Common myeloid progenitor, CD34-positive (primary cell): ENCODE measurements around the gene PBX2.
"Not testable (repeated sequence)": the region's sequence is repeated elsewhere in the genome, so short reads cannot be mapped to it uniquely, and the experiment has no call there.

Experiments
- CTCF ChIA-PET: fragments of 350-600 bp; sonication (Branson Sonifier 250); formaldehyde crosslinking; loops from one replicate; lab custom pipeline; 2021; ENCODE audit warnings: antibody characterized with exemption; lab: Charles Lee
- POLR2A ChIA-PET: fragments of 350-600 bp; sonication (Branson Sonifier 250); formaldehyde crosslinking; loops from one replicate; lab custom pipeline; 2021; ENCODE audit warnings: antibody characterized with exemption; lab: Charles Lee
- DNase-seq, 3 donors: peaks; one replicate each; pipeline versions ENCODE4 v3.0.0 to v3.0.0-alpha.2; 2013
- H3K27ac ChIP-seq, 2 experiments: 1 replicate in 1 of 2; 2 replicates in 1 of 2; pipeline ENCODE4 v1.7.0; 2013; ENCODE audit warnings: inconsistent platforms in 2 of 2, low read length in 2 of 2, mild to moderate bottlenecking in 2 of 2, low read depth in 1 of 2, moderate library complexity in 1 of 2; ENCODE audit not compliant: severe bottlenecking in 2 of 2, insufficient read depth in 1 of 2, poor library complexity in 1 of 2
- H3K27me3 ChIP-seq, 5 experiments: replicated peaks in 2 of 5; 1 replicate in 3 of 5; 2 replicates in 2 of 5; pipeline versions ENCODE4 v1.6.1 to v1.7.0; 2013; ENCODE audit warnings: low read length in 4 of 5, mild to moderate bottlenecking in 2 of 5, moderate library complexity in 2 of 5, inconsistent platforms in 1 of 5; ENCODE audit not compliant: insufficient read depth in 5 of 5, control insufficient read depth in 4 of 5
- H3K36me3 ChIP-seq, 4 experiments: 1 replicate in 2 of 4; 2 replicates in 2 of 4; pipeline versions ENCODE4 v1.6.1 to v1.7.0; 2013; ENCODE audit warnings: low read length in 3 of 4, control low read depth in 1 of 4, mild to moderate bottlenecking in 1 of 4; ENCODE audit not compliant: control insufficient read depth in 4 of 4, insufficient read depth in 4 of 4
- H3K4me1 ChIP-seq, 4 experiments: 1 replicate in 3 of 4; 2 replicates in 1 of 4; pipeline versions ENCODE4 v1.6.1 to v1.7.1; 2013; ENCODE audit warnings: low read length in 3 of 4, mild to moderate bottlenecking in 3 of 4, control low read depth in 1 of 4, inconsistent platforms in 1 of 4, moderate library complexity in 1 of 4; ENCODE audit not compliant: control insufficient read depth in 4 of 4, insufficient read depth in 4 of 4; ENCODE audit errors: control extremely low read depth in 1 of 4
- H3K4me3 ChIP-seq, 7 experiments: 1 replicate in 4 of 7; 2 replicates in 3 of 7; pipeline versions ENCODE4 v1.5.1 to v1.7.0; 2013; ENCODE audit warnings: mild to moderate bottlenecking in 7 of 7, low read length in 6 of 7, moderate library complexity in 6 of 7, inconsistent platforms in 2 of 7, low read depth in 2 of 7, control low read depth in 1 of 7; ENCODE audit not compliant: insufficient read depth in 4 of 7, control insufficient read depth in 1 of 7; ENCODE audit errors: extremely low read depth in 1 of 7
- H3K9me3 ChIP-seq, 5 experiments: 1 replicate in 4 of 5; 2 replicates in 1 of 5; pipeline versions ENCODE4 v1.6.1 to v1.7.1; 2013; ENCODE audit warnings: low read length in 4 of 5, mild to moderate bottlenecking in 2 of 5, inconsistent platforms in 1 of 5, low read depth in 1 of 5, moderate library complexity in 1 of 5; ENCODE audit not compliant: control insufficient read depth in 4 of 5, insufficient read depth in 2 of 5; ENCODE audit errors: control extremely low read depth in 1 of 5
- WGBS: methylation state at CpG from one replicate; pipeline ENCODE4 v1.1.5; 2013; ENCODE audit not compliant: insufficient coverage; 5-methylcytosine and 5-hydroxymethylcytosine counted together

Gene PBX2

GRCh38 chr6:32213649-32214048, 23.6 kb upstream of the PBX2 start:
- no peak overlapping the region for H3K27ac ChIP-seq
- H3K4me1 ChIP-seq: peaks cover 0 to 6% (median 4%) of the 10 kb centered on the region in 4 experiments
- no peak overlapping the region for H3K4me3 ChIP-seq
- no peaks in the 10 kb centered on the region for H3K9me3 ChIP-seq
- POLR2A ChIA-PET: no interaction called here
- no peak for DNase-seq
- H3K27me3 ChIP-seq: no peaks in the 10 kb centered on the region
- H3K36me3 ChIP-seq: no peaks in the 10 kb centered on the region
- WGBS: 94% methylated on average over 3 of the region's 6 CpGs
- CTCF ChIA-PET: interaction anchor here (1.0 kb wide), 1 partner anchor 18 kb away, joined by 4 read pairs; no protein-coding TSS in a partner anchor

DNA sequence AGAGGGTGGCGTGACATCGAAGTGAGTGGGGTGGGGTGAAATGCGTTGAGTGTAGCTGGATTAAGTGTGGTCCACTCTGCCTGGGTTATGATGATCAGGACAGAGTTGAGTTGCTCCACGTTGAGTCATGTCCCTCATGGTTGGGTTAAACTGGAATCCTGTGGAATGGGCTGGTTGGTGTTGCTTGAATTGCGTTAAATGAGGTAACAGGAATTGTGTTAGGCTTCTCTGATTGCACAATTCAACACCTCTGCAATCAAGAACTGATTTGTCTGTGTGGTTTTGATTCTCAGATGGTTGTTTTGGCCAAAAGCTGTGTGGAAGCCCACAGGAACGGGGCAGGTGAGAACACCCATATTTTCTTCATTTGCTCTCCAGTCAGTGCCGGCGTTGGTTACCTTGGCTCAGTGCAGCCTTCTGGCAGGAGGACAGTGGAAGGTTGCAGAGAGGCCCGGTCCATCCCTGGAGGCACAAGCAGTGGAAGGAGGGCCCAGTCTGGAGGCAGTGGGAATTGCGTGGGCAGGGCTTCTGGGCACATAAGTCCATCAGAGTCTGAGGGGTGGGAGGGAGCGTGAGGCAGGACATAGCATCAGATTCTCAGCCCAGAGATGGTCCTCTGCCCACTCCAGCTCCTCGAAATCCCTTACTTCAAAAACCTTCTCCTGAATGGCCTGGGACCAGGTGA, 22.2 kb upstream of the PBX2 start:
- Histone ChIP-seq H3K27ac (no peak overlapping the region), H3K4me3 (no peak overlapping the region), H3K4me1 (peaks cover 0 to 6% (median 4%) of the 10 kb centered on the region in 4 experiments), H3K27me3 (no peaks in the 10 kb centered on the region), H3K36me3 (no peaks in the 10 kb centered on the region), H3K9me3 (no peaks in the 10 kb centered on the region)
- CTCF ChIA-PET: interaction anchor here (0.8 to 1.7 kb wide), 2 partner anchors 24 to 615 kb away, joined by 3 read pairs; no protein-coding TSS in a partner anchor
- POLR2A ChIA-PET: interaction anchor here (0.6 kb wide), 1 partner anchor 120 kb away, joined by 3 read pairs; no protein-coding TSS in a partner anchor
- no peak for DNase-seq
- WGBS: 95% methylated on average over 7 of the region's 12 CpGs

GRCh38 chr6:32211432-32211831, 21.4 kb upstream of the PBX2 start:
- H3K9me3 ChIP-seq, H3K4me3 ChIP-seq, H3K27ac ChIP-seq, POLR2A ChIA-PET, H3K27me3 ChIP-seq, DNase-seq, H3K36me3 ChIP-seq, H3K4me1 ChIP-seq: not testable (repeated sequence)
- CTCF ChIA-PET: interaction anchor here (0.8 to 1.7 kb wide), 2 partner anchors 24 to 616 kb away, joined by 3 read pairs; no protein-coding TSS in a partner anchor
- 100% methylated on average over 1 of the region's 4 CpGs for WGBS

GRCh38 chr6:32210191-32210601, 20.2 kb upstream of the PBX2 start:
- CTCF ChIA-PET: interaction anchor here (1.8 kb wide), 1 partner anchor 15 kb away, joined by 4 read pairs; no protein-coding TSS in a partner anchor
- Histone ChIP-seq H3K36me3 (no peaks in the 10 kb centered on the region), H3K27me3 (no peaks in the 10 kb centered on the region), H3K27ac (no peak overlapping the region), H3K9me3 (no peaks in the 10 kb centered on the region), H3K4me3 (no peak overlapping the region), H3K4me1 (peaks cover 0 to 6% (median 4%) of the 10 kb centered on the region in 4 experiments)
- no peak for DNase-seq
- WGBS: 96% methylated on average over 5 of the region's 5 CpGs
- POLR2A ChIA-PET: no interaction called here

DNA sequence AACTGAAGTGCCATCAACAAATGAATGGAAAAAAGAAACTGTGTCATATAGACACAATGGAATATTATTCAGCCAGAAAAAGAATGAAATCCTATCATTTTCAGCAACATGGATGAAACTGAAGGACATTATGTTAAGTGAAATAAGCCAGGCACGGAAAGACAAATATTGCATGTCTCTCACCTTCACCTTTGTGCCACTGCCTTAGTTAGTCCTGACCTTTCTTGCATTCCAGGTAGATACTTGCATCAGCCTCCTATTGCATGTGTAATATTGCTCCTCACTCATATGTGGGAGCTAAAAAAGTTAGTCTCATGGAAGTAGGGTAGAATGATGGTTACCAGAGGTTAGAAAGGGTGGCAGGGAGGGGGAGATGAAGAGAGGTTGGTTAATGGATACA, 19.0 kb upstream of the PBX2 start:
- WGBS: 100% methylated on average over 1 of the region's 1 CpG
- DNase-seq: no peak
- ChIA-PET CTCF (interaction anchor here (1.8 kb wide), 1 partner anchor 13 kb away, joined by 4 read pairs; no protein-coding TSS in a partner anchor), POLR2A (interaction anchor here (1.3 kb wide), 1 partner anchor 10 kb away, joined by 3 read pairs; no protein-coding TSS in a partner anchor)
- H3K27ac ChIP-seq: no peak overlapping the region
- no peaks in the 10 kb centered on the region for H3K36me3 ChIP-seq
- H3K4me1 ChIP-seq: peaks cover 0 to 4% (median 2%) of the 10 kb centered on the region in 4 experiments
- no peak overlapping the region for H3K4me3 ChIP-seq
- H3K27me3 ChIP-seq: no peaks in the 10 kb centered on the region
- no peaks in the 10 kb centered on the region for H3K9me3 ChIP-seq

GRCh38 chr6:32204268-32204715, 14.3 kb upstream of the PBX2 start:
- CTCF ChIA-PET: interaction anchor here (1.0 to 1.3 kb wide), 2 partner anchors 11 to 88 kb away, joined by 3 to 4 read pairs; no protein-coding TSS in a partner anchor
- no peaks in the 10 kb centered on the region for H3K4me1 ChIP-seq
- 96% methylated on average over 3 of the region's 3 CpGs for WGBS

More at GRCh38 chr6:32204268-32204715, 14.3 kb upstream of the PBX2 start:
- no peak for DNase-seq
- H3K9me3 ChIP-seq: no peaks in the 10 kb centered on the region
- H3K27me3 ChIP-seq: no peaks in the 10 kb centered on the region
- H3K27ac ChIP-seq: no peak overlapping the region
- no peak overlapping the region for H3K4me3 ChIP-seq
- H3K36me3 ChIP-seq: no peaks in the 10 kb centered on the region
- POLR2A ChIA-PET: no interaction called here
